GM19467 (cell line): Measurements from ENCODE around the gene PTGDS.

Experiments used
- ATAC-seq: cut with Tn5 transposase; IDR thresholded peaks from one replicate; pipeline ENCODE4 v1.9.1; 2021; ENCODE audit warnings: mild to moderate bottlenecking, moderate library complexity; ENCODE audit not compliant: unreplicated experiment

The PTGDS gene

GRCh38 chr9:136972335-136972734 is 5.0 kb upstream of the PTGDS start:
- ATAC-seq = no peak

- no peak for ATAC-seq
Observed at GRCh38 chr9:136972743-136973142, 4.6 kb upstream of the PTGDS start.

GRCh38 chr9:136973618-136974617 is 3.4 kb upstream of the PTGDS start:
- ATAC-seq = no peak

GRCh38 chr9:136974817-136975535 is 2.3 kb upstream of the PTGDS start:
- ATAC-seq = no peak

GRCh38 chr9:136975644-136976043 is 1.7 kb upstream of the PTGDS start:
- no peak for ATAC-seq

GRCh38 chr9:136977649-136978072 is 357 bp downstream of the PTGDS start:
- no peak for ATAC-seq

GRCh38 chr9:136978073-136978864 is 965 bp downstream of the PTGDS start:
- ATAC-seq = no peak

GRCh38 chr9:136978865-136979544 is 1.7 kb downstream of the PTGDS start:
- no peak for ATAC-seq

- ATAC-seq = no peak
Observed at GRCh38 chr9:136979769-136980587, 2.7 kb downstream of the PTGDS start.

- no peak for ATAC-seq
Observed at GRCh38 chr9:136980669-136981478, 3.6 kb downstream of the PTGDS start.

- ATAC-seq = no peak
Observed at GRCh38 chr9:136981588-136982231, 4.4 kb downstream of the PTGDS start.

- no peak for ATAC-seq
Observed at GRCh38 chr9:136982232-136983051, 5.1 kb downstream of the PTGDS start, which contains the start of gene LCNL1. Gene LCNL1 (plus strand): TSS chr9:136982993. CDS start chr9:136983587, 594 bp downstream.

- ATAC-seq = no peak
Observed at GRCh38 chr9:136983167-136983566, 5.9 kb downstream of the PTGDS start.

- ATAC-seq = no peak
Observed at GRCh38 chr9:136983656-136984314, 6.5 kb downstream of the PTGDS start.

- ATAC-seq = no peak
Observed at GRCh38 chr9:136984464-136985026, 7.2 kb downstream of the PTGDS start.

- ATAC-seq = no peak
Observed at GRCh38 chr9:136985027-136985602, 7.8 kb downstream of the PTGDS start.
